ENCODE results near the gene APCDD1.

The APCDD1 gene

GRCh38 chr18:10475654-10476291, 21.3 kb downstream of the APCDD1 start:
- TF ChIP-seq ZFX (IDR thresholded peaks at IDR 0.05; ENCODE audit: borderline replicate concordance), result no peak
- no peak for TF ChIP-seq CTCF (IDR thresholded peaks at IDR 0.05)
- H3K27ac ChIP-seq, result no peak overlapping the region

GRCh38 chr18:10476338-10476791, 21.9 kb downstream of the APCDD1 start:
- TF ChIP-seq ZFX (IDR thresholded peaks at IDR 0.05; ENCODE audit: borderline replicate concordance) (no peak), CTCF (IDR thresholded peaks at IDR 0.05) (no peak)
- H3K27ac ChIP-seq, result no peak overlapping the region

GRCh38 chr18:10477121-10477862, 22.9 kb downstream of the APCDD1 start:
- no peak overlapping the region for H3K27ac ChIP-seq
- TF ChIP-seq CTCF (IDR thresholded peaks at IDR 0.05), result no peak
- no peak for TF ChIP-seq ZFX (IDR thresholded peaks at IDR 0.05; ENCODE audit: borderline replicate concordance)

- TF ChIP-seq CTCF (IDR thresholded peaks at IDR 0.05) (no peak), ZFX (IDR thresholded peaks at IDR 0.05; ENCODE audit: borderline replicate concordance) (no peak)
- H3K27ac ChIP-seq, result no peak overlapping the region
These were observed 23.4 kb downstream of the APCDD1 start for GRCh38 chr18:10477863-10478260.

- no peak for TF ChIP-seq ZFX (IDR thresholded peaks at IDR 0.05; ENCODE audit: borderline replicate concordance)
- H3K27ac ChIP-seq, result no peak overlapping the region
These were observed 27.4 kb downstream of the APCDD1 start for GRCh38 chr18:10481831-10482230.

GRCh38 chr18:10482363-10482984, 28.0 kb downstream of the APCDD1 start:
- TF ChIP-seq ZFX (IDR thresholded peaks at IDR 0.05; ENCODE audit: borderline replicate concordance) (no peak), CTCF (IDR thresholded peaks at IDR 0.05) (no peak)
- no peak overlapping the region for H3K27ac ChIP-seq

GRCh38 chr18:10482985-10483949, 28.8 kb downstream of the APCDD1 start:
- H3K27ac ChIP-seq, result no peak overlapping the region
- TF ChIP-seq CTCF (IDR thresholded peaks at IDR 0.05), result no peak
- TF ChIP-seq ZFX (IDR thresholded peaks at IDR 0.05; ENCODE audit: borderline replicate concordance), result no peak
